ENCODE measurements around the gene ENOX2.

DNA sequence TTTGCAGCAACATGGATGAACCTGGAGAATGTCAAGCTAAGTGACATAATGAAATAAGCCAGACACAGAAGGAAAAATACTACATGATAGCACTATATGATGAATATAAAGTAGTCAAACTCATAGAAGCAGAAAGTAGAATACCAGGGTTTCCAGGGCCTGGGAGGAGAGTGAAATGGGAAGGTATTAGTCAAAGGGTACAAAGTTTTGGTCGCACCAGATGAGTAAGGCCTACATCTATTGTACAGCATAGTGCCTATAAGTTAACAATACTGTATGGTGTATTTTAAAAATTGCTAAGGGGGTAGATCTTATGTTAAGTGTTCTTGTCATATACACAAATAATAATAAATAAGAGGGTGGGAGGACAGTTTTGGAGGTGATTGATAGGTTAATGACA is 41.5 kb downstream of the ENOX2 start:
- TF ChIP-seq, protein P1, sequence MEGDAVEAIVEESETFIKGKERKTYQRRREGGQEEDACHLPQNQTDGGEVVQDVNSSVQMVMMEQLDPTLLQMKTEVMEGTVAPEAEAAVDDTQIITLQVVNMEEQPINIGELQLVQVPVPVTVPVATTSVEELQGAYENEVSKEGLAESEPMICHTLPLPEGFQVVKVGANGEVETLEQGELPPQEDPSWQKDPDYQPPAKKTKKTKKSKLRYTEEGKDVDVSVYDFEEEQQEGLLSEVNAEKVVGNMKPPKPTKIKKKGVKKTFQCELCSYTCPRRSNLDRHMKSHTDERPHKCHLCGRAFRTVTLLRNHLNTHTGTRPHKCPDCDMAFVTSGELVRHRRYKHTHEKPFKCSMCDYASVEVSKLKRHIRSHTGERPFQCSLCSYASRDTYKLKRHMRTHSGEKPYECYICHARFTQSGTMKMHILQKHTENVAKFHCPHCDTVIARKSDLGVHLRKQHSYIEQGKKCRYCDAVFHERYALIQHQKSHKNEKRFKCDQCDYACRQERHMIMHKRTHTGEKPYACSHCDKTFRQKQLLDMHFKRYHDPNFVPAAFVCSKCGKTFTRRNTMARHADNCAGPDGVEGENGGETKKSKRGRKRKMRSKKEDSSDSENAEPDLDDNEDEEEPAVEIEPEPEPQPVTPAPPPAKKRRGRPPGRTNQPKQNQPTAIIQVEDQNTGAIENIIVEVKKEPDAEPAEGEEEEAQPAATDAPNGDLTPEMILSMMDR (conservative IDR thresholded peaks at IDR 0.05; ENCODE audit: low read length): no peak
- TF ChIP-seq EZH2phosphoT487 (IDR thresholded peaks at IDR 0.05; ENCODE audit: borderline replicate concordance): no peak
